RWPE1 (cell line): Measurements from ENCODE around the gene CYTIP.

Source experiments
- CTCF ChIA-PET: fragments of 350-600 bp; sonication (Branson Sonifier 250); formaldehyde crosslinking; extraction: SDS; loops from one replicate; lab custom pipeline; 2021; lab: Yijun Ruan, JAX
- POLR2A ChIA-PET: fragments of 400-600 bp; formaldehyde crosslinking; extraction: SDS; loops from one replicate; lab custom pipeline; 2020; ENCODE audit warnings: antibody characterized with exemption; ENCODE audit not compliant: low non-redundant PET; lab: Yijun Ruan, JAX
- DNase-seq: peaks from one replicate; pipeline ENCODE4 v3.0.0; 2012; ENCODE audit warnings: low spot score
- H3K27ac ChIP-seq: fragments of 450-650 bp; 2 replicates; pipeline ENCODE4 v1.5.1; 2017
- CTCF ChIP-seq: fragments of 450-650 bp; conservative IDR thresholded peaks from 2 replicates; pipeline ENCODE4 v1.5.1; 2017; ENCODE audit warnings: low read depth, mild to moderate bottlenecking

The CYTIP gene

GRCh38 chr2:157421331-157421944 lies 22.5 kb downstream of the CYTIP start:
- POLR2A ChIA-PET, result no interaction called here
- no peak overlapping the region for H3K27ac ChIP-seq
- no peak for TF ChIP-seq CTCF
- DNase-seq, result no peak
- CTCF ChIA-PET, result no interaction called here

- H3K27ac ChIP-seq, result no peak overlapping the region
- no peak for DNase-seq
- ChIA-PET CTCF (no interaction called here), POLR2A (no interaction called here)
- TF ChIP-seq CTCF, result no peak
Measured at GRCh38 chr2:157420771-157421323, 23.0 kb downstream of the CYTIP start.

GRCh38 chr2:157419031-157419575 lies 24.8 kb downstream of the CYTIP start:
- ChIA-PET CTCF (interaction anchor here (0.6 to 0.7 kb wide), 2 partner anchors 64 to 1373 kb away, joined by 3 to 4 read pairs; no protein-coding TSS in a partner anchor), POLR2A (no interaction called here)
- DNase-seq, result no peak
- no peak overlapping the region for H3K27ac ChIP-seq
- no peak for TF ChIP-seq CTCF

GRCh38 chr2:157418239-157418641 lies 25.6 kb downstream of the CYTIP start:
- H3K27ac ChIP-seq, result no peak overlapping the region
- TF ChIP-seq CTCF, result no peak
- ChIA-PET CTCF (interaction anchor here (0.7 to 1.1 kb wide), 2 partner anchors 12 to 1374 kb away, joined by 3 read pairs; no protein-coding TSS in a partner anchor), POLR2A (no interaction called here)
- no peak for DNase-seq

GRCh38 chr2:157415591-157416101 lies 28.2 kb downstream of the CYTIP start:
- ChIA-PET POLR2A (no interaction called here), CTCF (no interaction called here)
- DNase-seq, result no peak
- TF ChIP-seq CTCF, result no peak
- H3K27ac ChIP-seq, result no peak overlapping the region

GRCh38 chr2:157414050-157414449 lies 29.8 kb downstream of the CYTIP start:
- DNase-seq, result no peak
- ChIA-PET POLR2A (no interaction called here), CTCF (no interaction called here)
- TF ChIP-seq CTCF, result no peak
- H3K27ac ChIP-seq, result no peak overlapping the region
